ENCODE measurements around the gene ADGRG1.
"Not testable (repeated sequence)": the region's sequence is repeated elsewhere in the genome, so short reads cannot be mapped to it uniquely, and the experiment has no call there.

Gene ADGRG1

DNA sequence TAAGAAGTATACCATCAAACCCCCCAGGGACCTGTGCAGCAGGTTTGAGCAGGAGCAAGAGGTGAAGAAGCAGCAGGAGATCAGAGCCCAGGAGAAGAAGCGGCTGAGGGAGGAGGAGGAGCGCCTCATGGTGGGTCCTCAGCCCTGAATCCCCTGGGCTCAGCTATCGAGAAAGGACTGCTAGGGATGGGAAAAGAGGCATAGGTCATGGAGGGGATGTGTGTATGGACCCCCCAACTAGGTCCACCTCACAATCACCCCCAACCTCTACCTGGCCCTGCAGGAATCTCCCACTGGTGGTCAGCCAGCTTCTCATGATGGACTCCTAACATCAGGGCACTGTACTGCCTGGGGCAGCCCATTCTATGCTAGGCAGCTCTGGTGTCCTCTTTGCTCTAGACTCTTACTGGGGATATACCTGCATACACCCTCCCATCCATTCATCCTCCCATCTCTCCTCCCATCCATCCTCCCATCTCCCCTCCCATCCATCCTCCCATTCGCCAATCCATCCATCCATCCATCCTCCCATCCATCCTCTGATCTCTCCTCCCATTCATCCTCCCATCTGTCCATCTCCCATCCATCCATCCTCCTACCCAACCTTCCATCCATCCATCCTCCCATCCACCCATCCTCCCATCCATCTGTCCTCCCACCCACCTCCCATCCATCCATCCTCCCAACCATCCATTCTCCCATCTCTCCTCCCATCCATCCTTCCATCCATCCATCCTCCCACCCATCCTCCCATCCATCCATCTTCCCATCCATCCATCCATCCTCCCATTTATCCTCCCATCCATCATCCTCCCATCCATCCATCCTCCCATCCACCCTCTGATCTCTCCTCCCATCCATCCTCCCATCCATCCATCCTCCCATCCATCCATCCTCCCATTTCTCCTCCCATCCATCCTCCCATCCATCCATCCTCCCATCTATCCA is 76.7 kb downstream of the ADGRG1 start:
- no peak for DNase-seq

DNA sequence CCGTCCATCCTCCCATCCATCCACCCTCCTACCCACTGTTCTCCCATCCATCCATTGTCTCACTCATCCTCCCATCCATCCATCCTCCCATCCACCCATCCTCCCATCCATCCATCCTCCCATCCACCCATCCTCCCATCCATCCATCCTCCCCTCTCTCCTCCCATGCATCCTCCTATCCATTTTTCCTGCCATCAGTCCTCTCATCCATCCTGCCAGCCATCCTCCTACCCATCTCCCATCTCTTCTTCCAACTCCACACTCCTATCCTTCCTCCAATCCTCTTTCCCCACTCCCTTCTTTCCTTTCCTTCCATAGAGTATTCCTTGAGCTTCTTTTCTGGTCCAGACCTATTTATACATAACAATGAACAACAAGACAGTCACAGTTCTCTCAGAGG is 78.3 kb downstream of the ADGRG1 start:
- no peak for DNase-seq

DNA sequence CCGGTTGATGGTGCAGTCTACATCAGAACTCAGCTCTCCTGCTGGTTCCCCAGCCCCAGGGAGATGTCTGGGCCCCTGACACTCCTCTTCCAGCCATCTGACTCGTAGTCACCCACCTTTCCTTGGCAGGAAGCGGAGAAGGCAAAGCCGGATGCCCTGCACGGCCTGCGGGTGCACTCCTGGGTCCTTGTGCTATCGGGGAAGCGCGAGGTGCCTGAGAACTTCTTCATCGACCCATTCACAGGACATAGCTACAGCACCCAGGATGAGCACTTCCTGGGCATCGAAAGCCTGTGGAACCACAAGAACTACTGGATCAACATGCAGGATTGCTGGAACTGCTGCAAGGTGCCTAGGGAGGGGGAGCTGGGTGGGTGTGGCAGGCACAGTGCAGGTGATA is 78.9 kb downstream of the ADGRG1 start:
- DNase-seq: no peak

DNA sequence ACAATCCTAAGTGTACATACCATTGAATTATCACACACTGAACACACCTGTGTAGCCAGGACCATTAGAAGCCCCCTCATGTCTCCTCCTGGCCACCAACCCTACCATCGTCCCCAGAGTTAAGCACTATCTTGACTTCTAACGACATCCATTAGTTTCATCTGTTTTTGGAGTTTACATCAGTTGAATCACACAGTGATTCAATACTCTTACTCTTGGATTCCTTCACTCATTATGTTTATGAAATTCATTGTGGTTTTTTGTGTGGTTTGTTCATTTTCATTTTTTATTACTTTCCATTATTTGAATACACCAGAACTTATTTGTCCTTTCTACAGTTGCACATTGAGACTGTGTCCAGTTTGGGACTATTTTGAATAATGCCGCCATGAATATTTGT is 79.7 kb downstream of the ADGRG1 start:
- no peak for DNase-seq

DNA sequence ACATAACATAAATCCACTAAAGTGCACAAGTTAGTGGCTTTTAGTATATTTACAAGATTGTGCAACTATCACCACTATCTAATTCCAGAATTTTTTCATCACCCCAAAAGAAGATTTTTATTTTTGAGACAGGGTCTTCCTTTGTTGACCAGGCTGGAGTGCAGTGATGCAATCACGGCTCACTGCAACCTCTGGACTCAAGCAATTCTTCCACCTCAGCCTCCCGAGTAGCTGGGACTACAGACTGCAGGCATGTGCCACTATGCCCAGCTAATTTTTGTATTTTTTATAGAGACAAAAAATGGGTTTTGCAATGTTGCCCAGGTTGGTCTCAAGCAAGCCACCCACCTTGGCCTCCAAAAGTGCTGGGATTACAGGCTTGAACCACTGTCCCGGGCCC is 81.2 kb downstream of the ADGRG1 start:
- DNase-seq: no peak

DNA sequence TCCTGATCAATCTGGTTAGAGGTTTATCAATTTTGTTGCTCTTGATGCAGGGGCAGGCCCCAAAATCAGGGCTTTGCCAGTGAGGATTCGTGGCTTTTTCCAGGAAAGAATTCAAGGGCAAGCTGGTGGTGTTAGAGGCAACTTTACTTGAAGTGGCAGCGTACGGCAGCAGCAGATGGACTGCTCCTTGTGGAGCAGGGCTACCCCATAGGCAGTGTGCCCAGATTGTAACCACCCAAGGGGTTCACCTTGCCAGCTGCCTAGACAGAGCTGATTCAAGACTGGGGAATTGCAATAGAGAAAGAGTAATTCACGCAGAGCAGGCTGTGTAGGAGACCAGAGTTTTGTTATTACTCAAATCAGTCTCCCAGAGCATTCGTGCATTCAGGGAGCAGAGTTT is 82.9 kb downstream of the ADGRG1 start:
- no peak for DNase-seq

DNA sequence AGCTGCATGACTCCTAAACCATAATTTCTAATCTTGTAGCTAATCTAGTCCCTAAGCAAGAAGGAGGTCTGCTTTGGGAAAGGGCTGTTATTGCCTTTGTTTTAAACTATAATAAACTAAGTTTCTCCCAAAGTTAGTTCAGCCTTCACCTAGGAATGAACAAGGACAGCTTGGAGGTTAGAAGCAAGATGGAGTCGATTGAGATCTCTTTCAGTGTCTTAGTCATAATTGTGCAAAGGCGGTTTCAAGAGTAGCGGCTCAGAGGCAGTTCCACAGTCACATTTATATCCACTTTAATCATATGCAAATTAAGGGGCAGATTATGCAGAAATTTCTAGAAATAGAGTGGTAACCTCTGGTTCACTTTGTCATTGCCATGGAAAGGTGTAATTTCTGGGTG is 83.6 kb downstream of the ADGRG1 start:
- no peak for DNase-seq

DNA sequence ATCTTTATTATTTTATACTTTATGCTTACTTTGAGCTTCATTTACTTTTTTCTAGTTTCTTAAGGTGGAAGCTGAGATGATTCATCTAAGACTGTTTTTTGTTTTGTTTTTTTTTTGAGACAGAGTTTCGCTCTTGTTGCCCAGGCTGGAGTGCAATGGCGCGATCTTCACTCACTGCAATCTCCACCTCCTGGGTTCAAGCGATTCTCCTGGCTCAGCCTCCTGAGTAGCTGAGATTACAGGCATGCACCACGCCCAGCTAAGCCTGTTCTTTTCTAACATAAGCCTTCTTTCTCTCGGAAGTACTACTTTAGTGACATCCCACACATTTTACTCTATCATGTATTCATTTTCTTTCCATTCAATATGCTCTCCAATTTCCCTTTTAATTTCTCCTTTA is 84.1 kb downstream of the ADGRG1 start:
- DNase-seq: not testable (repeated sequence)

DNA sequence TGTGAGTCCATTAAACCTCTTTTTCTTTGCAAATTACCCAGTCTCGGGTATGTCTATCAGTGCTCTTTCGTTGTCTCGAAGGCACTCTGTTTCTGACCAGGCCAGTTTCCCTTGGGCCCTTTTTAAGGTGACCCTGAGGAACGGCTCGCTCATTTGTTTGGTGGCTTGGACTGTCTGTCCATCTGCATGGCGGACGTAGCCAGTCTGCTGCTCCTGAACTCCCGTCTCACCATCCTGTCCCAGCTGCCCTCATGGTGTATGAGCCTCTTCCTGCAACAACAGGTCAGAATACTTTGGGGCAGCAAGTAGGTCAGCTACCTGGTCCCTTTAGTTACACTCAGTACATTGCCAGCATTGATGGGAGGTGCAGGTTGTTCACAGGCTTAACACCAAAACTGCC is 85.2 kb downstream of the ADGRG1 start:
- DNase-seq: no peak

DNA sequence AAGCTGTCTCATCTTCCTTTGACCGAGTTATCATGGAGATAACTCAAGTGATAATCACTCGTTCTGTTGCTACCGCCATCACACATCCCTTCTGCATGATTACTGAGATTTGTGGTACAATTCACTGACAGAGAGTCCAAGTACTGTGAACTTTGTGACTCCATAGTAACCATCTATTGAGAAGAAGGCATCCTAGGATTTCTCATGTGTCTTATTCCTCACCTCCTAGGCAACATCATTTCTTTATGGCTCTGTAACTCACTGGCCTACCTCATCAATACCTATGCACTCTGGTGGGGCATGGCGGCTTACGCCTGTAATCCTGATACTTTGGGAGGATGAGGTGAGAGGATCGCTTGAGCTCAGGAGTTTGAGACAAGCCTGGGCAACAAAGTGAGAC is 85.6 kb downstream of the ADGRG1 start:
- DNase-seq: no peak
